RKO (cell line): Measurements from ENCODE around the gene BLID.

Experiments used
- DNase-seq: peaks from one replicate; pipeline ENCODE4 v3.0.0-alpha.2; 2016; ENCODE audit warnings: low spot score

The BLID gene

GRCh38 chr11:122139595-122139866 is 23.5 kb upstream of the BLID start:
- DNase-seq = no peak

GRCh38 chr11:122138744-122139594 is 23.0 kb upstream of the BLID start:
- DNase-seq = no peak

- DNase-seq = peak; percentile 85
Observed at GRCh38 chr11:122137078-122137793, 21.2 kb upstream of the BLID start.

DNA sequence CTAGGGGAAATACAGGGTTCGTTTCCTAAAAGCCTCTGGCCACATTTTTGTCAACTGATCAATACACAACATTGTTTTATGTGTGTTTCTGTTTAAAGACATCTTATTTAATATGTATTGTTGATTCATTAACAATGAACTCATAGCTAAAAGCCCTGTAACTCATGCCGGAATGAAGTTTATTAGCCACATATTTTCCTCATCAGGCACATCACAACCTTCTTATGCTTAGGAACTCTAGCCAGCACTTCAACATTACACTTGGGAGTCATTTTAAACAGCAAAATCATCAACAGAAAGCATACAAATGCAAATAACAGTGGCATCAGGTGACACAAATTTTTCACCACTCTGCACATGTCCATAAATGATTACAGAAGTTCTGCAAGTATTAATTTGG is 15.1 kb upstream of the BLID start:
- DNase-seq = no peak

GRCh38 chr11:122128146-122128545 is 12.1 kb upstream of the BLID start:
- no peak for DNase-seq

DNA sequence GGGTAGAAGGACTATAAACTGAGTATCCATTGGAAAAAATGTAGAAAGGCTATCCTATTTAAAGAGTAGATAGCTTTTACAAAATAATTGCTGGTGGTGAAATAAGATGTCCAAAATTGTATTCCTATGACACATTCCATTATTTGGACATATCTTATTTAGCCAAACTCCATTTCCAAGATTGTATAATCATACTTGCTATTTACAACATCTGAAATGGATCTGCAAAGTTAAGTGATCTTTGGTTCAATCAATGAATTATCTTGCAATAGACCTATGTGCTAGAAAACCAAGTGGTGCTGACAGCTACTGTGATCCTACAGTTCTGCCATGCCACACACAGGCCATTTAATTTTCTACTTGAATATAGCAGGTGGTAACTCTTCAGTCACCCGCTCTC is 11.0 kb upstream of the BLID start:
- DNase-seq = no peak

DNA sequence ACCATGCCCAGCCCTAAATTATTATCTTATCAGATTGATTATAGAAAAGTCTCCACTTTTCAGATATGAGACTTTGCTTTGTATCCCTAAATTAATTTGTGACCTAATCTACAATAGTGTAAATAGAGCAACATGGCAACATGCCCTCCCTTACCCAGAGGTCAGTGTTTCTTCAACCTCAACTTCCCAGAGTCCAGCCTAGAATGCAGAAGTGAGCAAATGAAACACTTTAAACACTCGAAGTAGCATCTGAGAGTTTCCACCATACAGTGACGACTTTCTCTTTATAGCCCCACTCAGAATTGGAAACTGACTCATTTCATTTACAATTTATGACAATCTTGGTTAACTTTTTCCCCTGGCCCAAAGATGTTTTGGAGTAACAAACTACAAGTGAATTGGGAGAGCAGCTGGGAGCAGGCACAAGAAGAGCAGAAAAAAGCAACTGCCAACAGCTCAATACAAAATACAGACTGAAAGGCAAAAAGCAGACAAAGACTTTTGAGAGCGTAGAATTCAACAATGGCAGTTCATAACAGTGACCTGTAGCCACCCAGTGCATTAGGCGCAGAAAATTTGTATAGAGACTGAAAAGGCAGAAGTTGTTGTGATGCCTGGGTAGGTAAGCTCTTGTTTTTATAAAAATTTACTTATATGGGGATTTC is 10.1 kb upstream of the BLID start:
- DNase-seq = no peak

GRCh38 chr11:122123263-122123929 is 7.4 kb upstream of the BLID start:
- DNase-seq = no peak

GRCh38 chr11:122122179-122122578 is 6.2 kb upstream of the BLID start:
- no peak for DNase-seq

GRCh38 chr11:122120096-122120495 is 4.1 kb upstream of the BLID start:
- DNase-seq = no peak

- DNase-seq = no peak
Observed at GRCh38 chr11:122116591-122116990, 576 bp upstream of the BLID start.

DNA sequence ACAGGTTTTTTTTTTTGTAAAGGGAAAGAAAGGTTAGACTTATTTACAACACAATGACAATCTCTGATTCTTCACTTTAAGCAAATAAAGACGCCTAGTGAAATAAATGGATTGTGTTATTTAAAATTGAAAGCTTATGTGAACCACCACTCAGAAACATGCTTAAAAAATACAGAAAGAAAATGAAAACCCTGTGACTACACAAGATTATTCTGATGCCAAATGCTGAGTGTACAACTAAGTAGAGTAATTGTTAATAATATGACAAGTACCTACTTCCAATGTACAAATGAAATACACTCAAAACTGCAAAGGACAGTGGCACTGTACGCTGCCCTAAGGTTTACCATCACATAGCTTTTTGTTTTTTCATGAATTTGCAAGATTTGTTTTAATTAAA is 1.0 kb downstream of the BLID start:
- no peak for DNase-seq

DNA sequence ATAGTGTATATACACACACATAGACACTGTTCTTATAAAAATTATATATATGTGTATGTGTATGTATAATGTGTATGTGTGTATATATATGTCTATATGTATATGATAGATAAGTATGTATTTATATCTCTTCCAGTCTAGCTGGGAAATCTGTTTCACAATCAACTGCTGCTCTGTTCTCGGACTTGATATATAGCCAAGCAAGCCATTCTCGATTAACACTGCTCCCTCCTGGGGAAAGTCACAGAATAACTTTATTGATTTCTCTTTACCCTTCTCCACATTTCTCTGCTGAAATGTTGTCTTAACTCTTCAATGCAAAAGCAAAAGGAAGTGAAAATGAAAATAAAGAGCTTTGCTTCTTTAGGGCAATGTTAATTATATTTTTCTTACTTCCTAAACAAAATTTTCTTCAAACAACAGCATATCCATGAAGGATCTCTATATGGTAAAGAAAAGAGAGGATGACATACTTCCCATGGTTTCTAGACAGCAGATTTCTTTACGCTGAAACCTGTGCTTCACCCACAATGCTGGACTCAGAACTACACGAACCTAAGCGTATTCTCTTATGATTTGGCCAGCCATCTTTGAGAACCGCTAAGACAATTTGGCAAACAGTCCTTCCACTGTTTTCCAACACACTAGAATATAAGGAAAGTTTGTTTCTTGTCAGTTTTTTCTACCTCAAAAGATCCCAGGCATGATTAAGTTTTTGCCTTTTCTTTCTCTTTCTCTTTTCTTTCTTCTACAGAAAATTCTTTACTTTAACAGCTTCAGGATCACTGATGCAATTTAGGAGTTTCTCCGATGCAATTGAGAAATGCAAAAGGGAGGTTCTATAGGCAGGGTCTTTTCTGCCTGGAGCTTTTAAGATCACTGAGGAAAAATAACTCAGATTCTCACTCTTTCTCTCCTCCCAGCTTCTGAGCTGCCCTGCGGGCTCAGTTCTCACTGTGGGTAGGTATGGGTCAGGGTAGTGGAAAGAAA is 1.9 kb downstream of the BLID start:
- no peak for DNase-seq

DNA sequence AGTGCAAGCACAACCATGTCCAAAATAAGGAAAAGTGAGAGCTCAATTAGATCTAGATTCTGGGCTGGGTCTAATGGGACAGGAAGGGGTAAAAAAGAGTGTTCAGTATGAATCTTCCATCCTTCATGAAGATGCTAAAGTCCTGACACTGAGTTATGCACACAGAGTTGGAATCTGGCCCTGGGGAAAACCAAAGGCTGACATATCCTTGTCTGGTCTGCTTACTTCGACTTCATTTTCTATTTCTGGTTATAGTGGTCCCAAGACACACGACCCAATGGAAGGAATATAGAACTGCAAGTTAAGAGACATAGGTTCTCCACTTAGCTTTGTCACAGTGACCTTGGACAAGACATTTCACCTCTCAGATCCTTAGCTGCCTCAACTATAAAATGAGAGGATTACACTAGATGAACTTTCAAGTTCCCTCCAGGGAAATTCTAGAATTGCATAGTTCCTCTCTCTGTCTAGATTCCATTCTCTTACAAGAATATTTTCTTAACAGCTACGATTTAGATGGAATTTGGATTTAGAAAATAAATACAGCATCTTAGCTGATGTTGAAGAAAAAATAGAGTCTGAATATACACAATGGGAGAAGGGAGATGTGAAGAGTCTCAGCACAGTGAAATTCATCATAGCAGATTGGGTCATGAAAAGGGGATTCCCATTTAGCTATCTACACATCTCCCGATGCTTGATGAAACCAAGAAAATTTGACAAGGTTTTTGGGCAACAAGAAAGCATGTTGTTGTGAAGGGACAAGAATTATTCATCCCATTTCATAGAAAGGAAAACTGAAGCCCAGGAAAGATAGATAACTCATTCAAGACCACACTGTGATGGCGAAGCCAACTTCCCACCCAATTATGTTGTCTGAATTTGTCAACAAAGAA is 3.3 kb downstream of the BLID start:
- DNase-seq = no peak

GRCh38 chr11:122109932-122110331 is 6.1 kb downstream of the BLID start:
- no peak for DNase-seq

DNA sequence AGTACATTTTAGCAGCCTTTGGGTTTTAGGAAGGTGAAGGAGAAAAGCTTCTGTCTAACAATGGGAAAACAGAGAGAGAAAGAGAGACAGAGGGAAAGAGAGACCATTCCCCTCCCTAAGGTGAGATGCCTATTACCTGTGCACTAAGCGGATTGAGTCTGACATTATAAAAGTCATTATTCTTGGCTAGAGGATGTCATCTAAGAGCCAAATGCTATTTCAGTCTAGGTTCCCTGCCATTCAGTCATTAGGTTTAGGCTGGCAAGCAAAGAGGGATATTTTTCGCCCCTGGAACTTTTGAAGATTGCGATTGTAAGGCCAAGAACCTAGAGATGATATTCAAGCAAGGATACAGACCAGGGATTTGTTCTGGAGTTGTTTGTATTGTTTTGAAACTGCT is 7.2 kb downstream of the BLID start:
- no peak for DNase-seq

DNA sequence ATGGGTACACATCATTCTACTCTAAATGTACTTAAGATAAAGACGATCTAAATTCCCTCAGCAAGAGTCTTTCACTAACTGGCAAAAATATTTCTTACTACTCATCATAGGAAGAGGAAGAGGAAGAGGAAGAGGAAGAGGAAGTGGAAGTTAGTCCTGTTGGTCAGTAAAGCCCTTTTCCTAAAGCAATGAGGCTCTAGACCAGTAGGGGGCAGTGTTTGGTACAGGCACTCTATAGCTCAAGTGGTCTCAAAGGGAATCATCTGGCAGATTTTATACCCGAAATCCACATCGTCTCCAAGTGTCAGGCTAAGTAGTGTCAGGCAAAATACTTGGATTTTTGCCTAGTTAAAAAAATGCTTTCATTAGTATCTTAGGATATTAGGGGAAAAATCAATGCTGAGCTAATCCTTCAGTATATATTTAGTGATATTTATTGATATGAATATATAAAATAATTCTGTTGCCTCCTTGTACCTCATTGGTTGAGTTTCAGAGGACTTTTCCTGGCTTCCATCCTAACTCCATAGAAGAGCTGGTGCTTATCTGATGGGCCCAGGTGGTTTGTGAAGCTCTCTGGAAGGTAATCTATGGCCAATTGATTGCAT is 7.7 kb downstream of the BLID start:
- DNase-seq = peak; percentile 34

DNA sequence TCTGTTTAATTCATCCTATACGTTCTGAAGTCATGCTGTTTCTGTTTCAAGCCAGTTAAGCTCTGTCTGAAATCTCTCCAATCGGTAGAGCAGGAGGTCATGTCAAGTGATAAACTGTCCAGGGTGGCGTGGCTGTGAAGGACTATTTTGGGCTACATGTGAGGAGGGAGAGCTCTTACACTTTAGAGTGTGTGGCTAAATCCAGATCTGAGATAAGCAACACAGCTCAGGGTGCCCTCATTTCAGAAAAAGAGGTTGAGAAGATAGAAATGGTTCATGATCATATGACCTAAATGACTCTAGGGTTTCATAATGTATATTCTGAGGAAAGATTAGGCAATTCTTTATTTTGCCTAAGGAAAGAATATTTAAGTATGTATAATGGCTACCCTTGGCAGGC is 8.4 kb downstream of the BLID start:
- no peak for DNase-seq

GRCh38 chr11:122107045-122107444 is 9.0 kb downstream of the BLID start:
- no peak for DNase-seq
